Kidney epithelial cell (primary cell): ENCODE data around the gene STUM. TPM values are rescaled to one million over a fixed set of nuclear protein-coding genes. Genes with fewer than 3 reads are reported as not detected.
"Not testable (repeated sequence)": the region's sequence is repeated elsewhere in the genome, so short reads cannot be mapped to it uniquely, and the experiment has no call there.

Experiments used
- DNase-seq: peaks from one replicate; pipeline ENCODE4 v3.0.0-alpha.2; 2010; ENCODE audit warnings: low read depth
- H3K27me3 ChIP-seq: 2 replicates; pipeline ENCODE4 v1.6.0; 2011; ENCODE audit warnings: low read length; ENCODE audit not compliant: control insufficient read depth, insufficient read depth
- H3K36me3 ChIP-seq: 2 replicates; pipeline ENCODE4 v1.5.1; 2011; ENCODE audit warnings: low read length; ENCODE audit not compliant: control insufficient read depth, insufficient read depth
- H3K4me3 ChIP-seq: 2 replicates; pipeline ENCODE4 v1.5.1; 2011; ENCODE audit warnings: low read depth, mild to moderate bottlenecking, control low read depth, low read length
- CTCF ChIP-seq: IDR thresholded peaks from 2 replicates; pipeline ENCODE4 v1.5.1; 2011; ENCODE audit warnings: mild to moderate bottlenecking, moderate library complexity, low read length, control low read depth, inconsistent platforms; ENCODE audit not compliant: insufficient read depth, poor library complexity, severe bottlenecking
- total RNA-seq: library from RNA; depleted of rRNA; stranded (reverse); fragments of >200 nt; gene quantifications from 2 replicates; pipeline ENCODE4 v1.2.3, GENCODE V29; 2015

The STUM gene
- total RNA-seq, 1 donor from 2014 or later = 0.04 TPM

- Histone ChIP-seq H3K36me3 (no peaks in the 10 kb centered on the region), H3K4me3 (no peak overlapping the region), H3K27me3 (no peaks in the 10 kb centered on the region)
- DNase-seq = no peak
- no peak for TF ChIP-seq CTCF
These were observed 49.3 kb downstream of the STUM start for GRCh38 chr1:226597616-226598454.

GRCh38 chr1:226598455-226598849 lies 49.9 kb downstream of the STUM start:
- TF ChIP-seq CTCF = no peak
- no peak for DNase-seq
- no peaks in the 10 kb centered on the region for H3K36me3 ChIP-seq
- no peaks in the 10 kb centered on the region for H3K27me3 ChIP-seq
- no peak overlapping the region for H3K4me3 ChIP-seq

GRCh38 chr1:226598955-226599354 lies 50.4 kb downstream of the STUM start:
- H3K36me3 ChIP-seq, H3K27me3 ChIP-seq, DNase-seq, H3K4me3 ChIP-seq: not testable (repeated sequence)

GRCh38 chr1:226599636-226600238 lies 51.2 kb downstream of the STUM start:
- Histone ChIP-seq H3K4me3 (no peak overlapping the region), H3K36me3 (no peaks in the 10 kb centered on the region), H3K27me3 (peaks cover 2% of the 10 kb centered on the region)
- no peak for TF ChIP-seq CTCF
- no peak for DNase-seq

- TF ChIP-seq CTCF = no peak
- Histone ChIP-seq H3K36me3 (no peaks in the 10 kb centered on the region), H3K4me3 (no peak overlapping the region), H3K27me3 (peaks cover 2% of the 10 kb centered on the region)
- no peak for DNase-seq
These were observed 51.7 kb downstream of the STUM start for GRCh38 chr1:226600254-226600653.

- peaks cover 2% of the 10 kb centered on the region for H3K27me3 ChIP-seq
- H3K36me3 ChIP-seq = no peaks in the 10 kb centered on the region
- no peak overlapping the region for H3K4me3 ChIP-seq
- no peak for TF ChIP-seq CTCF
- no peak for DNase-seq
These were observed 52.9 kb downstream of the STUM start for GRCh38 chr1:226601456-226601855.
